Stimulated activated CD8-positive, alpha-beta memory T cell treated with anti-CD3 and anti-CD28 coated beads, Interleukin-4, amount 100 ng/mL, for 1 hour (primary cell): Measurements from ENCODE around the gene SSTR4.

Experiments used
- DNase-seq, 2 donors: peaks; one replicate each; pipeline ENCODE4 v3.0.0-alpha.2; 2020; ENCODE audit warnings: low read depth in 2 of 2, low spot score in 1 of 2

The SSTR4 gene

DNA sequence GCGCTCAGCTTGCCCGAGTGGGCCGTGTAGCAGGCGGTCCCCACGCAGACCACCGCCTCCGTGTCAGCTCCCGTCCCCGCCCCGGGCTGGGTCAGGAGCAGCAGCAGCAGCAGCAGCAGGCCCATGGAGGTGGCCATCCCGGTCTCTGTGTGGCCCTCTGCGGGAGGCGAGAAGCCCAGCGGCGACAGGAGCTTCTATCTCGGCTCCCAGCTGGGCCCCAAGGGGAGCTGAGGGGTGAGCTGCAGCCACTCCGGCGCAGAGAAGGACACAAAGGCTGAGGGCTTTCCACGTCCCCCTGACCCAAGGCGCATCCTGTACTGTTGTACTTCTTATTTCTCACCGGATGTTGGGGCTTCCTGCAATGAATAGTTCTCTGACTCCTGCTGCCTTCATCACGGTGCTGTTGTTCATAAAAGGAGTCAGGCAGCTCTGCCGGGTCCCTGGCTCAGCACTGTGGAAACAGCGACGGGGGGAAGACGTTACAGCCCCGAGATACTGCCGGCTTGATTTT, 51.0 kb downstream of the SSTR4 start, which contains the start of gene CD93:
Gene CD93 (minus strand): TSS at position 269 of the 511 bp plus-strand sequence. CDS start 132 bp downstream, at position 137.
- no peak for DNase-seq

DNA sequence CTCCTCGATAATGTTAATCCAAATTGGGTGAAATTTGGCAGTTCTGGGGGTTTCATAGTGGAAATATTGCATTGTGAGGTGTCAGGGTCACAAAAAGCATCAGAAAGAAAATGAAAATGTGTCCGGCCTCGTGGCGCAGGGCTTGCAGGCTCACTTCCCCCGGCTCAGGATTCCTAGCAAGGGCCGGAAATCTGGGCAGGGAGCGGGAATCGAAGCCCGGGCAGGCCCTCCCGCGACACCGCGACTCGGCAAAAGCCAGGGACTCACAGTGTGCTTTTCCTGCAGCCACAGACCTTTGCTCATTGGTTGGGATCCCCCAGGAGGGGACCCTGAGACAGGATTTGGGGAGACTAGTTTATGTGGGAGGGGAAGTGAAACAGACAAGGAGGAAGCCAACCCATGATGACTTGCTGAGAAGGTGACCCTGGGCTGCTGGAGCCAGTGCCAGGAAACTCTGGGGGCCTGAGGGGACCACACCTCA, 51.9 kb downstream of the SSTR4 start:
- DNase-seq: no peak

DNA sequence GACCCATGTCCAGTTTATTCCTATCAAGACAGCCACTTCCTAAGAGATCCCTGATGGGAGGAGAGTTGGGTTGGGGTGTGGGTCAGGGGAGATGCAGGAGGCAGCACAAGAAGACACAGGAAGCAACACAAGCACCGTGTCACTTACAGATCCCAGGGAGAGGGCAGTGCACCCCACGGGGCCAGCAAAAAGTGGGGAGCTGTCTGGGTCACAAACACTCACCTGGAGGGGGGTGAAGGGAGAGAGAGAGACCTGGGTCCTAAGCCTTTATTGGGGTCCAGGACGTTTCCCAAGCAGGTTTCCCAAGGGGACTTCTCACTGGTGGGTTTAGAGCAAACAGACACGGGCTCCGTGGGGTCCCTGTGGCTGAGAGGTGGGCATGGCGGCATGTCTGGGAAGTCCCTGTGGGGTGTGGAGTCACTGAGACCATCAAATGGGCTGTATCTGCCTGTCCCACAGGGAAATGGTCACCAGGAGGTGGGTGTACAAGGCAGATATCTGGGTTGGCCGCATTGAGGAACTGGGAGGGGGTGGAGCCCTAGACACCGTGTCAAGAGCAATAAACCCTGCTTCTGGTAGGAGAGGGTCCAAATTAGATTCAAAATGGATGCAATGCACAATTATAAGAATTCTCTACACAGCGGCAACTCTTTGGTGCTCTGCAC, 52.6 kb downstream of the SSTR4 start:
- no peak for DNase-seq
